HG02852 (cell line): ENCODE results near the gene IL15RA.
"Not testable (repeated sequence)": the region's sequence is repeated elsewhere in the genome, so short reads cannot be mapped to it uniquely, and the experiment has no call there.

Experiments
- ATAC-seq: cut with Tn5 transposase; IDR thresholded peaks from one replicate; pipeline ENCODE4 v1.9.1; 2021; ENCODE audit warnings: mild to moderate bottlenecking, moderate library complexity; ENCODE audit not compliant: unreplicated experiment

The IL15RA gene

GRCh38 chr10:6006546-6006945 lies 29.2 kb upstream of the IL15RA start:
- ATAC-seq, result no peak

GRCh38 chr10:6005856-6006395 lies 28.6 kb upstream of the IL15RA start:
- no peak for ATAC-seq

DNA sequence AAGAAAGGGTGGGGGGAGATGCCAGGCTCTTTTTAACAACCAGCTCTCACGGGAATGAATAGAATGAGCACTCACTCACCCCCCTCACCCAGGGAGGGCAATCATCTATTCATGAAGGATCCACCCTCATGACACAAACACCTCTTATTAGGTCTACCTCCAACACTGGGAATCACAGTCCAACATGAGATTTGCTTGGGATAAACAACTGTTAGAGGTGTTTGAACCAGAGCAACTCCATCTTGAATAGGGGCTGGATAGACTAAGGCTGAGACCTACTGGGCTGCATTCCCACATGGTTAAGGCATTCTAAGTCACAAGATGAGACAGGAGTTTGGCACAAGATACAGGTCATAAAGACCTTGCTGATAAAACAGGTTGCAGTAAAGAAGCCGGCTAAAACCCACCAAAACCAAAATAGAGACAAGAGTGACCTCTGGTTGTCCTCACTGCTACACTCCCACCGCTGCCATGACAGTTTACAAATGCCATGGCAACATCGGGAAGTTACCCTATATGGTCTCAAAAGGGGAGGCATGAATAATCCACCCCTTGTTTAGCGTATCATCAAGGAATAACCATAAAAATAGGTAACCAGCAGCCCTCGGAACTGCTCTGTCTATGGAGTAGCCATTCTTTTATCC lies 27.9 kb upstream of the IL15RA start:
- not testable (repeated sequence) for ATAC-seq

DNA sequence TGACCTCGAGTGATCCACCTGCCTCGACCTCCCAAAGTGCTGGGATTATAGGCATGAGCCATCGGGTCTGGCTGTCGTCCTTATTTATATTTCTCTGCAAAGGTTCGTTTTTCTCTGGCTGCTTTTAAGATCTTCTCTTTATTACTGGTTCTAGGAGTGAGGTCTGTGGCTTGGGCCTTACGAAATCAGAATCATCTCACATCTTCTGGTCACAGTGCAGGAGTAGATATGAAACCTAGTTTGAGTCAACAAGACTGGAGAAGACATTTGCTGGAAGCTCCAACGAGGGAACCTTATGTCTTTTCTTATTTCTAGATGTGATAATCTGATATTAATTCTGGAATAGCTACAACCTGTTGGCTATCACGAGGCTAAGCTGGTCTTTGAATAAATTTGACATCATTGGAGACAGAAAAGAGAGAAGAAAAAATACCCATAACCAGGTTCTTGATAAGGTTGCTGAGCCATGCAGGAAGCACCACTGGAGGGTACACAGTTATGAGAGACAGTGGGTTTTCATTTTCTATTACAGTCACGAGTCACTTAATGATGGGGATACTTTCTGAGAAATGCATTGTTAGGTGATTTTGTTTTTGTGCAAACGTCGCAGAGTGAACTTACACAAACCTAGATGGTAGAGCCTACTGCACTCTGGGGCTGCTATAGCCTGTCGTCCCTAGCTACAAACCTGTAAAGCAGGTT lies 25.6 kb upstream of the IL15RA start:
- no peak for ATAC-seq

- ATAC-seq, result no peak
Observed at GRCh38 chr10:5999440-6000165, 22.3 kb upstream of the IL15RA start.

GRCh38 chr10:5996696-5997095 lies 19.4 kb upstream of the IL15RA start:
- ATAC-seq, result no peak

DNA sequence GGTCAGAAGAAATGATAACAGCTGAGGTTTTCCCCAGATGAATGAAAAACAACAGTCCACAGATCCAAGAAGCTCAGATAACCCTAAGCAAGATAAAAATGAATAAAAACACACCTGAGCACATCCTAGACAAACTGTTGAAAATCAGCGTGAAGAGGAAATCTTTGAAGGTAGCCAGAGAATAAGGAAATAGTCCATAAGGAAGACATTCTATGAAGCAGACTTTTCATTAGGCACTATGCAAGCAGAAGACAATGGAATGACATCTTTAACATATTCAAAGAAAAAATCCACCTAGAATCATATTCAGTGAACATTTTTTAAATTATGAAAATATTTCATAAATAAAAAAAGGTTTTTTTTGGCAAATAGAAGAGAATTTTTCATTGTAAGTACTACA lies 15.1 kb upstream of the IL15RA start:
- no peak for ATAC-seq

GRCh38 chr10:5991708-5992107 lies 14.4 kb upstream of the IL15RA start:
- ATAC-seq, result no peak

DNA sequence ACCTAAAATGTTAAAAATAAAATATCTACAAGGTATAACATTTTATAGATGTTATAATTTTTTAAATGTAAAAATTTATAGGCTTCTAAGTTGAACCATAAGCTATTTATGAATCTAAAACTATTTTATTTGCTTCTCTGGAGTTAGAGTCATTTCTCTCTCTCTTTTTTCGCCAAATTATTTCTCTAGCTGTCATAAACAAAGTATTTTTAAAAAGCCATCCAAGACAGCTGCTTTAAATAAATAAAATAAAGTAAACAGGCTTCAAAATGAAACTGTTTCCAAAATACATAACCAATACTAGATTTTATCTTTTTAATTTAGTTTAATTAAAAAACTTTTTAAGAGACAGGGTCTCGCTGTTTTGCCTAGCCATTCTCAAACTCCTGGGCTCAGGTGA lies 12.4 kb upstream of the IL15RA start:
- no peak for ATAC-seq

DNA sequence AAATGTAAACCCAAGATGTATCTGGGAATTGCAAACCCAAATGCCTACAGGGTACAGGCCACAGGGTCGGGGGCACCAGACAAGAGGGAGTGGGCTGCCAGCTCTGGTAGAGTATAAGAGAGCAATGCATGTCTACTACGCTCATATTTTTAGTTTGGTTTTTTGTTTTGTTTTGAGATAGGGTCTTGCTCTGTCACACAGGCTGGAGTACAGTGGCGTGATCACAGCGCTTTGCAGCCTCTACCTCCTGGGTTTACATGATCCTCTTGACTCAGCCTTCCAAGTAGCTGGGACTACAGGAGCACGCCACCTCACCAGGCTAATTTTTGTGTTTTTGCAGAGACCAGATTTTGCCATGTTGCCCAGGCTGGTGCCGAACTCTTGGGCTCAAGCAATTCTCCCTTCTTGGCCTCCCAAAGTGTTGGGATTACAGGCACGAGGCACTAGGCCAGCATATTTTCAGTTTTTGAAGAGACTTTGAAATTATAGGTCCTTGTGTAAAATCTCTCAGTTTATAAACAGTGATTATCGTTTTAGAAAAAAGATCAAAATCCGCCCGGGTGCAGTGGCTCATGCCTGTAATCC lies 11.1 kb upstream of the IL15RA start:
- ATAC-seq, result no peak

DNA sequence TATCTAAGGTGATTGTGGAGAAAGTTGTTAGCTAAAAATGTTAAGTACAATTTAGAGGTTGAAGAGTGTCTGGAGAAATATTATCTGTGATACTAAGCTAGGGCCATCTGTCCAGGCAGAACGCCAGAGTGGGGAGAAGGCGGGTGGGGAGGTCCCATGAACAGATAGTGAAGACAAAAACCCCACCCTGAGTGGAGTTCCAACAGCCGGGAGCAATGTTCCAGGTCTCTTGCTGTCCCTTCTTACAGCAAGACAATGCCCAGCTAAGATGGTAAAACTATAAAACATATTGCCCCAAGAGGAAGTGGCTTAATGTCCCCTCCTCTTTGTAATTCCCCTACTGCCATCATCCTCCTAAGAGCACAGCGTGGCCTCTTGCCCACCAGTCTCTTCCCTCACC lies 10.4 kb upstream of the IL15RA start:
- no peak for ATAC-seq

DNA sequence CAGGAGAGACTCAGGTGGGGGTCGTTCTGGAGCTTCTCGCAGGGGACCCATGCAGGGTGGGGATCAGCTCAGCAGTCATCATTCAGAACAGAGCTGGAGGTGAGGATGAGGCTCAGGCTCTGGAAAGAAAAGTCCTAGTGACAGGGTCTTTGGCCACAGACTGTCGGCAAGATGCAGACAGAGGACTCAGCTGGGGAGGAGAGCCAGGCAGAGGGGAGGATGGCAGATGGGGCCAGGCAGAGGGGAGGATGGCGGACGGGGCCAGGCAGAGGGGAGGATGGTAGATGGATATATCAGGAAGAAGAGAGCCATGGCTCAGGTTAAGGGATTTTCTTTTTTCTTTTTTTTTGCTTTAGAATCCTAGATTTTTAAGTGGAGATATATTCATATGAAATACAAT lies 7.7 kb upstream of the IL15RA start:
- ATAC-seq, result no peak

DNA sequence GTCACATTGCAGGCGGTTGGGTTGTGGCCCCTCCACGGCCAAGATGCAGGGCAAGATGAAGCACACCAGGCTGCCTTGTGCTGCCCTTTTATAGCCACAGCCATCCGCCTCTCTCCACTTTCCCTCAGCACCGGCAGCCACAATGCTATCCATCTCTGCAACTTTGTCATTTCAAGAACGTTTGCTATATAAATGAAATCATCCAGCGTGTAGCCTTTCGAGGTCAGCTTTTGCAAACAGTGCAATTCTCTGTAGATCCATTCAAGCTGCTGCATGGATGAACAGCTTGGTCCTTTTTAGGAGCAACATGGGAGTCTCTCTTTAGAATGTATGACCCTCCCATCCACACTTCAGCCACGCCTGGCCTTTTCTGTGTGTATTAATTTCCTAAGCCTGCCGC lies 6.4 kb upstream of the IL15RA start:
- no peak for ATAC-seq

GRCh38 chr10:5981529-5981928 lies 4.2 kb upstream of the IL15RA start:
- no peak for ATAC-seq

- ATAC-seq, result no peak
Observed at GRCh38 chr10:5978230-5978489, 817 bp upstream of the IL15RA start.

DNA sequence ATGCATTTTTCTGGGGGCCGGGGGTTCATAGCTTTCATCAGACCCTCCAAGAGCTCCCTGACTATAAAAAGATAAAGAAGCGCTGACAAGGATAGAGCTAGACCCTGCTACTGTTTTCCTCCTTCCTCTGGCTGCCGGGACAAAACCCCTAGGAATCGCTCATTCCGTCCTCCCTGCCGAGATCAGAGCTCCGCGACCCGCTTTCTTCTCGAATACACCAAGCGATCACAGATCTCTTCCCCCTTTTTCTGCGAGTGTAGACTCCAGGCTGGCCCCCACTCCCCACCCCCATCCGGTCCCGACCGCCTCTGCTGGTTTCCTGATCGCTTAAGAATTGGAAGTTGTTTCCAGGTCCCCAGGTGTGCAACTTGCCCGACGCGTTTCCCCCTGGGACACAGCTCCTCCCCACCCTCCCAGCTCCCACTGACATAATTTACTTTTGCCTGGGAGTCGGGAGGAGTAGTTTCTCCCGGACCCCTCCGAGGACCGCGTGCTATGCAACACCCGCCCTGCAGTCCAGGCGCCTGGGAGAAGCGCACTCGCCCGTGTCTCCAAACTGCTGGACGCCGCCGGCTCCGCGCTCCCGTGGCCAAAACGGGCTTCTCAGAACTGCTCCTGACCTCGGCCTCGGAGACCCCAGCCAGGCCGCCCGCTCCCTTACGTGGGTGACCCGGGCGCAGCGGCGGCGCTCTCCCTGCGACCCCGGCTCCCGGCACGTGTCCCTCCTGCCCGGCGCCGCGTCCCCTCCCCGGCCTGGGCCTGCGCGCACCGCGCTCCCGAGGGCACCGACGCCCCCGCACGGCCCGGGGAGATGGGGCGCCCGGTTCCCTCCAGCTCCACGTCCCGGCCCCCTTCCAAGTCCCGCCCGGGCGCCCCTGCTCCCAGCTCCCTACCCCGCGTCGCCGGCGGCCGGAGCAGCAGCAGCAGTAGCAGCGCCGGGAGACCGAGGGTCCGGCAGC lies 552 bp downstream of the IL15RA start:
- ATAC-seq, result peak; percentile 16

GRCh38 chr10:5975641-5976473 lies 1.5 kb downstream of the IL15RA start:
- ATAC-seq, result peak; percentile 52

DNA sequence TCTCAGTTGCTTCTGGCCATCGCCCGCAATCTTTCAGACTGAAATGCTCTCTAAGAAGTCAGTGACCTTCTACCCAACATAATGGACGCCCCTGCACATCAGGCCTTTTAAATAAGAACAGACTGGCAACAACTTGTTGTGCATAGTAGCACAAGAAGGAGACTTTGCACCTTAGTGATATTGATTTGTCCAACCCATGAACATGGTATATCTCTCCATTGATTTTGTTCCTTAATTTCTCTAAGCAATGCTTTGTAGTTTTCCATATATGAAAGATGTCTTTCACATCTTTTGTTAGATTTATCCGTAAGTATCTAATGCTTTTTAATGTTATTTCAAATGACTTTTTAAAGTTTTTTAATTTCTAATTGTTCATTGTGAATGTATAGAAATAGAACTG lies 4.3 kb downstream of the IL15RA start:
- no peak for ATAC-seq

- ATAC-seq, result no peak
Observed at GRCh38 chr10:5971886-5972285, 5.5 kb downstream of the IL15RA start.

- no peak for ATAC-seq
Observed at GRCh38 chr10:5971315-5971832, 6.0 kb downstream of the IL15RA start.
